GM12874 (cell line): ENCODE data around the gene OSBPL5.

Experiments
- CTCF ChIP-seq: IDR thresholded peaks from 2 replicates; pipeline ENCODE4 v1.5.1; 2011; ENCODE audit warnings: low read depth, mild to moderate bottlenecking, control low read depth, low read length, moderate library complexity; ENCODE audit not compliant: insufficient read depth

The OSBPL5 gene

GRCh38 chr11:3105791-3106735, 59.0 kb downstream of the OSBPL5 start:
- no peak for TF ChIP-seq CTCF

- TF ChIP-seq CTCF, result no peak
Observed at GRCh38 chr11:3104961-3105790, 59.9 kb downstream of the OSBPL5 start.

GRCh38 chr11:3104051-3104714, 60.9 kb downstream of the OSBPL5 start:
- no peak for TF ChIP-seq CTCF

GRCh38 chr11:3103076-3103475, 62.0 kb downstream of the OSBPL5 start:
- no peak for TF ChIP-seq CTCF

- TF ChIP-seq CTCF, result no peak
Observed at GRCh38 chr11:3102641-3102921, 62.5 kb downstream of the OSBPL5 start.

GRCh38 chr11:3101921-3102640, 63.0 kb downstream of the OSBPL5 start:
- no peak for TF ChIP-seq CTCF
